HL-60/S4 treated with phorbol 12-myristate 13-acetate at 8.2 ng/mL for 4 days and 3 days (cell line): Measurements from ENCODE around the gene DAB1.

Source experiments
- in situ Hi-C: fragments of 300-500 bp; cut with MboI; formaldehyde crosslinking; loops from 2 replicates; pipeline ENCODE4 v1.15.0; 2022; ENCODE audit warnings: low sequenced_read_pairs

DAB1 gene

DNA sequence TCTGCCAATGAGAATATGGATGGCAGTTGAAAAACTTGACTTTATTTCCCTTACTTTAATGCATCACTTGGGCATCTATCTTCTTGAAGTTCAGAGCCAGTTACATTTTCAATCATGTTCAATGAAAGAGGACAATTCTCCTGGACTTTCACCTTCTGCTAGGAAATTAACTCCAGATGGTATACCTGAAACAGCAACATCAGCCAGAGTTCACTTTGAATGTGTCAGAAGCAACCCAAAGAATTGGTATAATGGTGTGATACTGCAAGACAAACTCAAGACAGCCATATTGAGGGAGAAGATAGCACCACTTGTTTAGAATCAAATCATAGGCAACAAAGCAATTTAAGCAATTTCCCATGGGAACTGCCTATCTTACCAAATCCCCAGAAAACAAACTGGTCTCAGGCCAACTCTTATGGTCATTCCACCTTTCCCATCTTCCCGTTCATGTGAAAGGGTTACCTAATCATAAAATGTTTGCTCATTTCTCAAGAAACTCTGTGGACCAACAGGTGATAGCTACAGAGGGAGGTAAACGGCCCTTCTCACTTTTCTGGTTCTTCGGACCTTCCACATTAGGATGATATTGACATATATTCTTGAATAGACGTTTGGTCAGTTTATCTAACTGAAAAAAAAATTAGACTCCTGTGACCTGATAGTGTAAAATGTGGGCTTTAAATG lies 428.3 kb downstream of the DAB1 start:
- in situ Hi-C loops = no loop called here

DNA sequence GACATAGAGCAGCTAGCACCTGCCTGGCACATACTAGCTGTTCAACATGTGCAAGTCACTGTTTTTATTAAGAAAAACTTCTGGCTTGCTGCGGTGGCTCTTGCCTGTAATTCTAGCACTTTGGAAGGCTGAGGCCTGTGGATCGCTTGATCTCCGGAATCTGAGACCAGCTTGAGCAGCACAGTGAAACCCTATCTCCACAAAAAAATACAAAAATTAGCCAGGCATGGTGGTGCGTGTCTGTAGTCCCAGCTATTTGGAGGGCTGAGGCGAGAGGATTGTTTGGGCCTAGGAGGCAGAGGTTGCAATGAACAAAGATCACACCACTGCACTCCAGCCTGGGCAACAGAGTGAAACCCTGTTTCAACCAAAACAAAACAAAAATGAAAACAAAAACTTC lies 430.4 kb downstream of the DAB1 start:
- in situ Hi-C loops = no loop called here

DNA sequence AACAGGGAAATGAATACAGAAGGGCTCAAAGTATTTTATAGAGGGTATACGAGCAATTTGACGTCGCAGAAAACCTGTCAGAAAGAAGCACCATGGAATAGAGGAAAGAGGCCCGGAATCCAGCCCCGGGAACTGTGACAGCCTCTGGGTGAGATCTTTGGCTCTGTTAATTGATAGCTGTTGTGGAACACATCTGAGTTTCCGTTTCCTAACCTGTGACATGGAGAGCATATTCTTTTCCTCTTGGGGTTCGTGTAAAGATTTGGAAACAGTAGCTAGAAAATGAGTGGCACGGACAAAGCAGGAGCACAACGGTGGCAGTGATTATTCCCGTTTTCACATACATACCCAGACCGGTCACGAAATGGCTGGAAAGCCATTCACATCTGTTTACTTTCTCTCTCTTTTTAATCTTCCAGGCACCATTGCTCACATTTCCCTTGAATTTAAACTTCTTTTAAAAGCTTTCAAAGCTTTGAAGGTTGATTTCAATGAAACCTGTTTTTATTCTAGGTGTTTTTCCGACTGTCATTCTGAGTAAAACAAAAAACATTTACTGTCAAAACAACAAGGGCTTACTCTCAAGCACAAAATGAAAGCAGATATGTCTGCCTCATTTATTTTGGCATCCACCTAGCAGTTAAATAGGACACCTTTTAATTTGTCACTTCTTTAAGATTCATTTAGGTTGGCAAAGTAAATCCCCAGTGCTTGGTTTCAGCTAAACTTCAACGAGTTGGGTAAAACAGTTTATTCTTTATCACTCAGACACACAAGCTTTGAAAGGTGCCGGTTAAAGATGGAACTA lies 431.3 kb downstream of the DAB1 start:
- in situ Hi-C loops = no loop called here

DNA sequence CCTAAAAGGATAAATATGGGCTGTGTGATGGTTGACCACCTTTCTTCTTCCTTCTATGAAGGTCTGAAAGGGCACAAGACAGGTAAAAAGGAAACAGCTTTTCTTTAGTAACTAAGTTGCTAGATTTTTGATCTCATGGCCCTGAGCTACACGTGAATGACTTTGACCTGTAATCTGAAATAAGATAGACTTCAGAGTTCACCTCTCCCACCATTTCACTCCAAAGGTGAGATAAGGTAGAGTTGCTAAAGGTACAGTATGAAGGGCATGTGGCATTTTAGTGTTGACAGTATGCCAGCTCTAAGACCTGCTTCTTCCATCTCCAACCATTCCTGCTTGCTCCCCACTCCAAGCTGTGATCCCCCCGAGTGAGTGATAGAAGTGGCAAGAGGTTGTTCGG lies 432.3 kb downstream of the DAB1 start:
- in situ Hi-C loops = no loop called here

DNA sequence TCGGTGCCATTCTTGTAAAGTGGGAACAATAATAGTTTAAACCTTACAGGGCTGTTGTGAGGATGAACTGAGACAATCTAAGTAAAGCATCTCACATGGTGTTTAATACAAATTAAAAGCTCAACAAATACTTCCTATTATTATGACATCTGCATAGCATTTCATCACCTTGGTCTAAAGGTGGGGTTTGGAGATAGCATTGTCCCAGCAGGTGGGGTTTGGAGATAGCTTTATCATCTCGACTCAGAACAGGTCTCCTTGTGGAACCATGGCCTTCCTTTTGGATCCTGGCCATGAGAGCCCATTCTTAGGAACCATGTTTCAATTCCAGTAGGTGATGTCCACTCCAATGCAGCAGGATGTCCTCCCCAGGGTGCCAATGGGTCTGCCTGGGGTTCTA lies 437.5 kb downstream of the DAB1 start:
- in situ Hi-C loops = no loop called here

DNA sequence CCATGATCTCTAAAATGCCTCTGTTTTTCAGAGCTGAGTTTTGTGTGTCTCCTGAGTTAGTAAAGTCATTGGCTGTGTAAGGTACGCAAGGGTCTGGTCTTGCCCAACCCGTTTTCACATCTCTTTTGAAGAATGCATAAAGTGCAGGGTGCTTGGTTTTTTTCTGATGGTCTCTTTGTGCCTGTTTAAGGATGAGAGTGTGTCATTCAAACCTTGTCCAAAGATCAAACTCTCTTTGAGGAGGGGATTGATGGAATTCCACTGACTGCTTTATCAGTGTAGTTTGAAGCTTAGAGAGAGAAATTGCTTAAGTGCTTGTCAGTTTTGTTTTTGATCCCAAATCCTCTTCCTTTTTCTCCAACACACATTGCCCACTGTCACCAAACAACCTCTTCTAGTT lies 438.0 kb downstream of the DAB1 start:
- in situ Hi-C loops = no loop called here

DNA sequence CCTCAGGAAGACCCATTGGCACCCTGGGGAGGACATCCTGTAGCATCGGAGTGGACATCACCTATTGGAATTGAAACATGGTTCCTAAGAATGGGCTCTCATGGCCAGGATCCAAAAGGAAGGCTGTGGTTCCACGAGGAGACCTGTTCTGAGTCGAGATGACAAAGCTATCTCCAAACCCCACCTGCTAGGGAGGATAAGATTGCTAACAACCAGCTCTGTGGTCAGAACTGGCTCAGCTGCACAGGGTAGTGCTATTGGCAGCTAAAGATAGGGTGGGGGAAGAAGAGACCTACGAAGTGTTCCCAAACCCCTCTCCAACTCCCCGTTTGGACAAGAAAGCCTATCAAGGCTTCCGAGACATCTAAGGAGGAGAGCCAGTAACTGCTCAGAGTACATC lies 440.4 kb downstream of the DAB1 start:
- in situ Hi-C loops = no loop called here

DNA sequence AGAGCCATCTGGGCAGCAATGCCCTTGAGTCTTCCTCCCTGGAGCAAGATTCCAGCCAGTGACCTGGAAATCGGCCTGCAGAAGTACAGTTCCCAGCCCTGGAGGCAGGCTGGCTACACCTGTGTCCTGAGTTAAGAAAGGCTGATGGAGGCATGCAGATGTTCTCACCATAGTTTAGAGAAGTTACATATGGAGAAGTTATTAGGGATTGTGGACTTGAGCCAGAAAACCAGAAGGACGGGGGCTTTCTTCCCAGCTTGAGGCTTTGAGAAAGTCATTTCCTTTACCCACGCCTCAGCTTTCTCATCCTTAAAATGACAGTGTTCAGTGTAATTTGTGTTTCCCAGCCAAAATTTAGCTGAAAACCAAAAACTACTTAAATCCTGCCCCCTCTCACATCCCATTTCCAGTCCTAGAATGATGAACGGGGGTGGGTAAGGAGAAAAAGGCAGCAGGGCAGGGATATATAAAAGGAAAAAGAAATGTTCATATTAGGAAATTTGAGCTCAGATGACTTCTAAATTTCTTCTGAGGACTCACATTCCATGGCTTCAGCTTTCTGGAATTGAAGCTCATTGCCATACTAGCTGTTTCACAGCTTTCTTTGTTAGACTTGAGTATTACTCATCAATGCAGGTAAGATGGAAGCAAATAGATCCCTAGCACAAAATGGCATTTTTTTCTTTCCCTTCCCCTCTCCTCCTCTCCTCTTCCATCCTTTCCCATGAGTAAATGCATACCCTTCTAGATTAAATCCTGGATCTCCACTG lies 443.7 kb downstream of the DAB1 start:
- in situ Hi-C loops = no loop called here

DNA sequence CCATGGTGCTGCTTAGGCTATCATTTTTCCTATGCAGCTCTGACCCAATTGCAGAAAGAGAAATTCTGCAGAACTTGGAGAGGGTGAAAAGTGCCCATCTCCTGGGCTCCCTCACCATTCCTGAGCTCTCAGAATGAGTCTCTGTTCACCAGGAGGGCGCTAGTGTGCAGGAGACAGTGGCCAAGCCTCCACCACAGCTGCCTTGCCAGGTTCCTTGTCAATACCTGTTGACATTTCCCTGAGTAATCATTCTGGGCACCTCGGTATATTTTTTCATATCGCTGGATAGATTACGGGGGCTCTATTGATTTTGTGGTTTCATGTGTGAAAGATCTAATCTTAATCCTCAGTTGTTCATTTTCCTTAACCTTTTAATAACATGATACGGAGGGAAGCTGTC lies 445.0 kb downstream of the DAB1 start:
- in situ Hi-C loops = no loop called here

DNA sequence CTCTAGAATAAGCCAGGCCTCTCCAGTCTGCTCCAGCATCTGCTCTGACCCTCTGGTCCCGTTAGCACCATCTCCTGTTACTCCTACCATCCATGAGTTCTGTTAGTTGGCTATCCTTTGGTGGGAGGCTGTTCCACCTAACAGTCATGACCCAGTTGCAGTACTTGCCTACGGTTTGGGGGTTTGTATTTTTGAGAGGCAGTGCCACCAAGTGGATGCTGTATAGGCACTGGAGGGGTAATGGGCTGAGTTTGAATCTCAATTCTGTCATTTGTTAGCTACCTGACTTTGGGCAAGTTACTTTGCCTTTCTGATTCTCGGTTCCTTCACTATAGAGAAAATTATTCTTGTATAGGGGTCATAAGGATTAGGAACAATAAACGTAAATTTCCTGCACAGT lies 445.9 kb downstream of the DAB1 start:
- in situ Hi-C loops = no loop called here

DNA sequence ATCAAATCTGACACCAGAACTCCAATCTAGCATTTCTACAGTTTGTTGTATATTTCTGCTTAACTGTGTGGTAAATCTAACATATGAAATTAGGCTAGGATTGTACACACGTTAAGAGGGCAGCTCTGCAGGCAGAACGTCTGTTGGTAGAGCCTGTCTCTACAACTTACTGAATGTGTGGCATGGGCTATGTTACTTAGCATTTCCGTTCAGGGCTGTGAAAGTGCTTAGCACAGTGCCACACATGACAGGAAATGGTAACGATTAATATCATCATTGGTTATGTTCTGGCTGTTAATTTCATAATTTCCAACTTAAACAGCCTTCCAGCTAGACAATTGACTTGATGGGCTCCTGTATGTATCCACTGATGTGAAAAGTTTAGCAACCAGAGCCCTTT lies 448.4 kb downstream of the DAB1 start:
- in situ Hi-C loops = no loop called here

DNA sequence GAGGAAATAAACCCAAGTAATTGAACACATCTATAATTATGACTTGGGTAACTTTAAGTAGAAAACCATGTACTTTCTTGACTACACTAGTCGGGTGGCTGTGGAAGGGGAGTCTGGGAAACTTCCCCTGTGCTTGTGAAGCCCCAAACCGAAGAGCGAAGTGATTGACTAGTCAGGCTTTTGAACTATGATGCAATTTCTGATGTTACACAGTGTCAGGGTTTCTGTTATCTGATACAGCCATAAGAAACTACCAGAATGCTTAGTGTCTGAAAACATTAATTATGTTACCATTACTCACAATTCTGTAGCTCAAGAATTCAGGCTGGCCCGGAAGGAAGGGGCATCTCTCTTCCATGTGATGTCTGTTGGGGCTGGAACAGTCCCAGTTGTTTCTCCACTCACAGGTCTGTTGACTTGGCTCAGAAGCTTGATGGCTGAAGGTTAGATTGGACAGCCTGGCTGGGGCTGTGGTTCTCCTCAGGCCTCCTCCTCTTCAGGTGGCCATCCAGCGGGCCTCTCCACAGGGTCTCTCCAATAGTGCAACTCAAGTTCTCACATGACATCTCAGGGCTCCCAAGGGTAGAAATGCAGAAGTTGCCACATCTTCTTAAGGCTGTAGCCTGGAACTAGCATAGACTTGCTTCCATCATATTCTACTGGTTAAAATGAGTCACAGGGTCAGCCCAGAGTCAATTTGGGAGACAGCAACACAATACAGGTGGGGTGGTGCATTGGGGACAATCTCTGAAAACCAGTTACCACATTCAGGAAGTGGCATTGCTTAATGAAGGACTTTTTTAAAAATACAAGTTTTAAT lies 449.7 kb downstream of the DAB1 start:
- in situ Hi-C loops = no loop called here

DNA sequence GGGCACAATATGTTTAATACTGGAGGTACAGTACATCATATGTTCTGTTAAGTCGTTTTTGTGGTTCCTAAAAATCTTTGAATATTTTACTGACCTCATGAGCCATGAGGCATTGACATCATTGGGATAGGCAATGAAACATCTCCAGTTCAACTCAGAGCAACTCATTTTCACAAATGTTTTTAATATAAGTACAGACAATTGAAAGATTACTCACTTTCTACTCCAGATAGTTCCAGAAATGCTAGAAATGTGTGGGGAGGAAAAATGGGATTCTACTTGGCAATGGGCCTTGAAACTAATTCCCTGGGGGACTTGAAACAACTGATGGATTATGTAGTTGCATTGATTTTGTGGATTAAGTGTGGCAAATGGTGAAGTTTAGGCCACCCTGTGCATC lies 450.9 kb downstream of the DAB1 start:
- in situ Hi-C loops = no loop called here

DNA sequence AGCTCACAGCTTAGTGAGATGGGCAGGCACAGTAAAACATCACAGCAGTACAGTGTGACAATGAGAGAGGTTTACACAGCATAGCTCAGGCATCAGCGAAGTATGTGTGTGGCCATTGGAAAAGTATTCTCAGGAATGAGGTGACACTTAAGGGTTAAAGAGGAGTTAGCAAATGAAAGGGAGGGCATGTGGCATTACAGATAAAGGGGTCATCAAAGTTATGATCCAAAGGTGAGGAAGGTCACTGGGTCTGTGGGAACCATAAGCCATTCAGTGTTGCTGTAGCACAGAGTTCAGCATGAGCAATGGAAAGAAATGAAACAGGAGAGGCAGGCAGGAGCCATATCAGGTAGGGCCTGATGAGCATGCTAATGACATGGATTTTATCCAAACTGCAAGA lies 453.6 kb downstream of the DAB1 start:
- in situ Hi-C loops = no loop called here

DNA sequence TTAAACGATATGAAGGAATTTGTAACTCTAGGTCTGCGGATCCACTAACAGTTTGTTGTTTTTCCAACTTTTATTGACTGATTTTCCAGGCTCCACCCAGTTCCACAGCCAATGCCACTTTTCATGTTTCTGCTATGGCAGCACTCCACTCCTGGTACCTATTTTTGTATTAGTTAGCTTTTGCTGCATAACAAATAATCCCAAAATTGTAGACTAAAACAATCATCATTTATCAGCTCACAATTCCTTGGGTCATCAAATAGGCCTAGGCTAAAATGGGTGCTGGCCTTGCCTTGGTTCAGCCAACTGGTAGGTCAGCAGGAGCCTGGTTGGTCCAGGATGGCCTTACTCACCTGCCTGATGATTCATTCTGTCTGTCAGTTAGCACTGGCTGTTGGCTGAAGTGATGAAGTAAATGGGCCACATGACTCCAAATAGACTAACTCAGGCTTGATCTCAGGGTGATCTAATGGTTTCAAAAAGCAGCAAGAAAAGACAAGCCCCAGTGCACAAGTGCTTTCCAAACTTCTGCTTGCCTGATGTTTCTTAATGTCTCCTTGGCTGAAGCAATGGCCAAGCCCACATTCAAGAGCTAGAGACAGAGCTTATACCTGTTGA lies 454.9 kb downstream of the DAB1 start:
- in situ Hi-C loops = no loop called here

DNA sequence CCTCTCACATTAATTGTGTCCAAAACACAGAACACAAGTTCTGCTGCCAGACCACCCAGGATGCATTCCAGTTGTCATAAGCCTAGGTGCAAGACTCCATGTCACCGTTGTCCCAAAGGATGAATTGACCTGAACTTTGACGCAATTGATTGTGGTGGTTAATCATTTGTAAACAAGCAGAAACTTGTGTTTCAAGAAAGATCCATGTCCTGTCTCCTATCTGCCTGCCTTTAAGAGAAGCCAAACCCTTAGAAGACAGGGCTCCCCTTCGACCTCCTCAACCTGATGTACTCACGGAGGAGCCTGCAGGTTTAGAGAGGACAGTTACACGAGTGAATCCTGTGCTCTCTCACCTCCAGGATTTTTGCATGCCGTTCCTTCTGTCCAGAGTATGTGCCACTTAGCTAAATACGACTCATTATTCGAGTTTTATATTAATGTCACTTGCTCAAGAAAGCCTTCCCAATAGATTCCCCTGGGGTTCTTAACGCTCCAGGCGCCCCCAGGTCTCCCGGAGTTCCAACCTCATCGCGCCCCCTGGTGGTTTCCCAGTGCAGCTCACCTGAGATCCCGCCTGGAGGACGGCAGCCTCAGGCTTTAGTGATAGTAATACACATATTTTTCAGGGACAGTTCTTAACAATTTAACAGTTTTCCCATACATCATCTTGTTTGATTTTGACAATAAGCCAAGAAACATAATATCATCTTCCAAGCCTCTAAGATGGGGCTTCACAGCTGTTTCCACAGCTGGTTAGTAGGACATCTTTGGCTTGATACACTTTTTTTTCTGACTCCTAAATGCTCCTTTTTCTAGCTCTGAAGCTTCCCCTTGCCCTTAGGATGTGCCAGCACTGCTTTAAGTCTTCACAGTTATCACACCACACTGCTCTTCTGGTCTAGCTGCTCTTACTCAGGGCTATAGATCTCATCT lies 455.7 kb downstream of the DAB1 start:
- in situ Hi-C loops = no loop called here

DNA sequence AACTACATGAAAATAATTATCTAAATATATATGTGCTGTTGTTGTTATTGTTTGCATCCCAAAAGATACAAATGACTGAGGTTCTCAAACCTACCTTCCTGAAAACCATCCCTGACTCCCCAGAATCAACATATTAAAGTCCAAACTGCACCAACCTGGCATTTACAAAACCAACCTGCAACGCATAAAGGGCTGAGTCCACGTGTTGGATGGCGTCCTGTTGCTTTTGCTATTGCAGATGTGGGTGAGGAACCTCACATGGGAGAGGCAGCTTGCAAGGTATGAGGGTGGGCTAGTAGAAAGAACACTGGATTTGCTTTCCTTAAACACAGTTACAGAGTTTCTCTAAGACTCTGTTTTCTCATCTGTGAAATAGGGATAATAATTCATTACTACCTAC lies 456.5 kb downstream of the DAB1 start:
- in situ Hi-C loops = no loop called here

DNA sequence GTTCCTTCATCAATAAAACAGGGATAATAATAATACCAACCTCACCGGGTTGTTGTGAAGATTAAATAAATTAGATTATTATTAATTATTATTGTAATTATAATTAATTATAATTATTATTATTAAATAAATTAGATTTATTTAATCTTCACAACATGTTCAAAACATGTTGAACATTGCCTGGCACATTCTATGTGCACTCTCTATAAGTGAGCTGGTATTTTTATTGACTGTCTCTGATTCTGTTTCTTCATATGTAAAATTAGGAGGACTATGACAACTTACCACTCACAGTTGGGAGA lies 457.2 kb downstream of the DAB1 start:
- in situ Hi-C loops = no loop called here

DNA sequence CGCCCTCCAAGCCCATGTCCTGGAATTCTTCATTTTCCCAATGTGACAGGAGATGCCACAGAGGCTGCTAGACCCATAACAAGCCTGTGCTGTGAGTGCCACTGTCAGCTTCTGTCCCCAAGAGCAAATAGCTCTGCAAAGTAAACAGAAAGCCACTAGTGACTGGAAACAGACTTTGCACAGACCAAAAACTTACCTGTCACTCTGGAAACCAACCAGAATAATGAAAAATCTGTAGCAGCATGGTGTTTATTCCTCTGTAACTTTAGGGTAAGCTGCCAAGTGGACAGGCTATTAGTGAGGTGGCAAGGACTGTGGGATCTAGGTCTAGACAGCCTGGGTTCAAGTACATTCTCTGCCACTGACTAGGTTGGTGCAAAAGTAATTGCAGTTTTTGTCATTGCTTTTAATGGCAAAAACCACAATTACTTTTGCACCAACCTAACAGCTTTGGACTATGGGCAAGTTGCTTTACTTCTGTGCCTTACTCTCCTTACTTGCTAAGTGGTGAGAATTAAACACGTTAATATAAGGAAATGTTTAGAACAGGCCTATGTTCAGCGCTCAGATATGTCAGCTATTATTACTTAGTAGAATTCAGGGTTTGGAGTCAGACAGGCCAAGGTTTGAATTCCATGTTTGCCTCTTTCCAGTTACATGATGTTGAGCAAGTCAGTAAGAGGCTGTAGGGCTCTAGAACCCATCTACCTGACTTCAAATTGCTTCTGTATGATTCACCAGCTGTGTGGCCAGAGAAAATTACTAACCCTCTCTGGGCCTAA lies 457.8 kb downstream of the DAB1 start, which contains the start of gene C8B:
Gene C8B (minus strand): TSS at position 100 of the 782 bp plus-strand sequence. CDS start 67 bp downstream, at position 33.
- in situ Hi-C loops = no loop called here
